GM18868 (cell line): ENCODE data around the gene TMEM131.
A peak's percentile ranks its signal among the peaks of the same experiment; 100 is the strongest.
"Not testable (repeated sequence)": the region's sequence is repeated elsewhere in the genome, so short reads cannot be mapped to it uniquely, and the experiment has no call there.

Experiments used
- ATAC-seq: cut with Tn5 transposase; IDR thresholded peaks from one replicate; pipeline ENCODE4 v1.9.1; 2021; ENCODE audit warnings: mild to moderate bottlenecking, moderate library complexity; ENCODE audit not compliant: unreplicated experiment

Gene TMEM131

GRCh38 chr2:97963079-97963406, 32.7 kb downstream of the TMEM131 start:
- peak; percentile 29 for ATAC-seq

GRCh38 chr2:97961534-97961933, 34.2 kb downstream of the TMEM131 start:
- ATAC-seq: no peak

GRCh38 chr2:97958184-97958583, 37.6 kb downstream of the TMEM131 start:
- no peak for ATAC-seq

- ATAC-seq: no peak
These were observed 38.1 kb downstream of the TMEM131 start for GRCh38 chr2:97957432-97958183.

- ATAC-seq: not testable (repeated sequence)
These were observed 39.0 kb downstream of the TMEM131 start for GRCh38 chr2:97956753-97957152.

DNA sequence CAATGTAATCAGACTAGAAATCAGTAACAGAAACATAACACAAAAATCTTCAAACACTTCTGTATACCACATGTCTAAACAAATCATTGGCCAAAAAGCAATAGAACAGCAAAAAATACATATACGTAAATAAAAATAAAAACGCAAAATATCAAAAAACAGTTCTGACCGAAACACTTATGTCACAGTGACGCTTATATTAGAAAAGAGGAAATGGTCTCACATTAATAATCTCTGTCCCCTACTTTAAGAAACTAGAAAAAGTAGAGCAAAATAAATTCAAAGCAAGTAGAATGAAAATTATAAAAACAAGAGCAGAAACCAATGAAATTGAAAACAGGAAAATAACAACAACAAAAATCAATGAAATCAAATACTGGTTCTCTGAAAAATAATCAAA, 41.9 kb downstream of the TMEM131 start:
- no peak for ATAC-seq

GRCh38 chr2:97952357-97952756, 43.4 kb downstream of the TMEM131 start:
- ATAC-seq: no peak

GRCh38 chr2:97951155-97951680, 44.5 kb downstream of the TMEM131 start:
- ATAC-seq: peak; percentile 74

GRCh38 chr2:97950329-97951154, 45.2 kb downstream of the TMEM131 start:
- ATAC-seq: no peak

- ATAC-seq: no peak
These were observed 46.8 kb downstream of the TMEM131 start for GRCh38 chr2:97948926-97949325.

DNA sequence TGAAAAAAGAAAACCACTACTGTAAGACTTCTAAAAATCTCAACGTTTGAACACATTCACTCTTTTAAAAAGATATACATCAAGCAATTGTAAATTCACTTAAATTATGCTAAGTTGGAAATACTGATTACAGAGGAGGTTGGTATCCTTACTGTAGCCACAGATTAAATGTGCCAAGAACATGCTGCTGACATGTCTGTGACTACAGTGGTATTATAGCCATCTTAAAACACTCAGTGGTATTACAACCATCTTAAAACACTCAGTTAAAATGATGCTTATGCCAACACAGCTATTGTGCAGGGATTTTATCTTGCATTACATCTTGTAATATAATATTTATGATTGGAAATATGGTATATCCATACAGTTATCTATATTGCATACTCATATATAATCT, 50.0 kb downstream of the TMEM131 start:
- ATAC-seq: no peak

- no peak for ATAC-seq
These were observed 58.9 kb downstream of the TMEM131 start for GRCh38 chr2:97936881-97937280.

DNA sequence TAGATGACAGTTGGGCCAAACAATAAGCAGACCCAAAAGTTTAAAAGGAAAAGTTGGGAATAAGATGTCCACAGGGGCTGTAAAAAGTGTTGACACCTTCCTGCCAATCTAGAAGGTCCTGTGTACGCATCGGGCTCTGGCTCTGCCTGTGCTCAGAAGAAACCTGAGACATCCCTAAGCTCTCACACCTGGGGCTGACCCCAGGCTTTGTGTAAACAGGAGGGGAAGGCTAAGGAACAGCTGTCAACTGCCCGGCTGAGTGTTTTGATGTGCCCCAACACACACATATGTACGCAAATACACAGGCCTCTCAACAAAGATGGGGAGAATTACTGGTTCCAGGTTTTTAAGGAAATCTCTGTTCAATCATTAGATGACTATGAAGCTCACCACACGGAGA, 59.5 kb downstream of the TMEM131 start:
- no peak for ATAC-seq

DNA sequence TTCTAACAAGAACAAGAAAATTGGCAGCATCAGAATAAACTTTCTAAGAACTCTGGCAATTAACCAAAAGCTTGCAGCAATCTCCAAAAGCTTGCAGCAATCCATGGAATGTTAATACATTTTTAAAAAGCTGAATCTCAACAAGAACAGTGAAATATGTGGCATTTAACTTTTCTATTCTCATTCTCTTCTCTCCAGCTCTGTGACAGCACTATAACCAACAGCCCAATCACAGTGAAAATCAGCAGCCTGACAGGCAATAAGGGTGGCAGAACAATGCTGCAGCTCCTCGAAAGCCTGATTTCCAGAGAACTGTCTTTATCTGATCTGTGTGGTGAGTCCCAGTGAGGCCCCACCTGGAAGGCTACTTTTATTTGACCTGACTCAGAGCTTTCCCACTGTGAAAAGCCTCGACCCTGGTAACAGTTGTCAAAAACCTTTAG, 60.0 kb downstream of the TMEM131 start:
- no peak for ATAC-seq

GRCh38 chr2:97932975-97933662, 62.6 kb downstream of the TMEM131 start:
- peak; percentile 48 for ATAC-seq

DNA sequence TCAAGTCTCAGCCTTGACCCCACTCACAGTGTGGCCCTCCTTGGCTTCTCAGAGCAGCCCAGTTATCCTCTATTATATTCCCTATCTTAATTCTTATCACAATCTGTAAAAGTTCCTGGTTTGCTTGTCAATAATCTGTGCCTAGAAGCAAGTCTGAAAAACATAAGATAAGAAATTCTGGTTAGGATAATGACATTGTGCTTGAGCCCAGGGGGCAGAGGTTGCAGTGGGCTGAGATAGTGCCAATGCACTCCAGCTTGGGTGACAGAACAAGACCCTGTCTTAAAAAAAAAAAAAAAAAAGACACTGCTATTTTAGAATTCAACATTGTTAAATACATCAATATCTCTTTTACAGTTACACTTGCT, 63.9 kb downstream of the TMEM131 start:
- no peak for ATAC-seq

GRCh38 chr2:97931118-97931857, 64.5 kb downstream of the TMEM131 start:
- peak; percentile 56 for ATAC-seq

- ATAC-seq: no peak
These were observed 67.2 kb downstream of the TMEM131 start for GRCh38 chr2:97928591-97928990.

GRCh38 chr2:97926946-97927345, 68.8 kb downstream of the TMEM131 start:
- no peak for ATAC-seq

DNA sequence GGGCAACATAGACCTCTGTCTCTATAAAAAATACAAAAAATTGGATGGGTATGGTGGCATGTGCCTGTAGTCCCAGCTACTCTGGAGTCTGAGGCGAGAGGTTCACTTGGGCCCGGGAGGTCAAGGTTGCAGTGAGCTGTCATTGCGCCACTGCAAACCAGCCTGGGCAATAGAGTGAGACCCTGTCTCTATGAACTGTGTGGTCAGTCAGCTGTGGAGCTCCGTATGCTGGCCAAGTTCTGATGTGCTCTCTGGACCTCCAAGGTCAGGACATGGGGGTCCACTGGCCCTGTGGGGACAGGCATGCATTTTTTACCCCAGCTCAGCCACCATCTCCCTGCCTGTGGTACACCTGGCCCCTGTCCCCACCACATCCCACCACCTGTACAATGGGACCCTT, 71.6 kb downstream of the TMEM131 start:
- no peak for ATAC-seq

GRCh38 chr2:97919858-97920257, 75.9 kb downstream of the TMEM131 start:
- no peak for ATAC-seq
